Measurements from ENCODE around the gene HSF2BP. TPM values are rescaled to one million over a fixed set of nuclear protein-coding genes. Genes with fewer than 3 reads are reported as not detected.
"Not testable (repeated sequence)": the region's sequence is repeated elsewhere in the genome, so short reads cannot be mapped to it uniquely, and the experiment has no call there.

HSF2BP gene
- polyA plus RNA-seq, 1 donor = 0.89 TPM

DNA sequence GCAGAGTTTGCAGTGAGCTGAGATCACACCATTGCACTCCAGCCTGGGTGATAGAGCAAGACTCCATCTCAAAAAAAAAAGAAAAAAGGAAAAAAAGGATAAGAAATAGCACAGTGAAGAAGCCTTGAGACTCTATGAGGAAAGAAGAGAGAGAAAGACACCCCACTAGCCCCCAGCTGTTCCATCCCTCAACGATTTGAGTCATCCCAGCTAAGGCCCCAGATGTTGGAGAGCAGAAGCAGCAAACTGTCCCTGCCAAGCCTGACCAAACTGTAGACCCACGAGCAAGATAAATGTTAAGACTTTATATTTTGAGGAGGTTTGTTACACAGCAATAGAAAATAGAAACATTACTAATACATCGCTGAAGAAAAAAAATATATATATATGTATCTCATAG lies 42.4 kb downstream of the HSF2BP start:
- not testable (repeated sequence) for DNase-seq

DNA sequence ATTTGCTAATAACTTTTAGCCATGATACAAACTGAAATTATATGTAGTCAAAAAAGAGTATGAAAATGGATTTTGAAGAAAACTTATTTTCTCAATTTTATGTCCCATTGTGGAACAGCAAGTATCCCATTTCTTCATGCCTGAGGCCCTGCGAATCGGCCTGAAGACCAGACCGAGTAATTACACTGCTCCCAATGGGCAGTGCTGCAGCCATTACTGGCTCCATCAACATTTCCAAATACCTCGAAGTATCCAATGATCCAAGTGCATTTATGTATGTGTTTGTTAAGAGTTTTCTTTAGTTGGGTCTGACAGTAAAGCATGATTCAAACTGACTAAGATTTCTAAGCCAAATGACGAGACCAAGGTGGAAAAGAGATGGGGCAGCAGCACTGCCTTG lies 44.4 kb downstream of the HSF2BP start:
- DNase-seq = no peak

DNA sequence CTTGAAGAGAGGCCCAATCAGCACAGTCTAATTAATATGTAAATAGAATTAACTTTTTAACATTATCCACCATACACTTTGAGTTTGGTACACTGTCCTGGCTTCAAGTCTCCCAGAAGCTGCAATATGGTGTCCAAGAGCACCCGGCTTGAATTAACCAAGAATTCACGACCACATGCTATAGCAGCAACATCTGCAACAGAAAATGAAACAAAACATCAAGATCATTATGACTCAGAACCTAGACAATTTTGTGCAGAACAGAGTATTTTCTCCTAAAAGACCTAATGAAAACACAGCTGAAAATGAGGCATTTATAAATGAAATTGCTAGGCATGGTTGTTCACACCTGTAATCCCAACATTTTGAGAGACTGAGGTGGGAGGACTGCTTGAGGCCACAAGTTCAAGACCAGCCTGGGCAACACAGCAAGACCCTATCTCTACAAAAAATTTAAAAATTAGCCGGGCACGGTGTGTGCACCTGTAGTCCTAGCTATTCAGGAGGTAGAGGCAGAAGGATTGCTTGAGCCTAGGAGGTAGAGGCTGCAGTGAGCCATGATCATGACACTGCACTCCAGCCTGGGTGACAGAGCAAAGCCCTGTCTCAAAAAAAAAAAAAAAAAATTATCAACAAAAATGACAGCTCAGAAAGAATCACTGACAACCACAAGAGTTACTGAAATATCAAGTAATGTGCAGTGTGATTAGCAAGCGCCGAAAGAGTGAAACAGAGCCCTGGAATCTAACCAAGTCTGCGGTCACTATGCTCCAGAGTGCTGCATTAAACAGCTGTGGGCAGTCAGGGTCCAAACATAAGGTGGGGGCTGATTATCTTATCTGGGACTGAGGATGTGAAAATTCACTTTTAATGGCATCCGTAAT lies 45.3 kb downstream of the HSF2BP start:
- peak; percentile 34 for DNase-seq

DNA sequence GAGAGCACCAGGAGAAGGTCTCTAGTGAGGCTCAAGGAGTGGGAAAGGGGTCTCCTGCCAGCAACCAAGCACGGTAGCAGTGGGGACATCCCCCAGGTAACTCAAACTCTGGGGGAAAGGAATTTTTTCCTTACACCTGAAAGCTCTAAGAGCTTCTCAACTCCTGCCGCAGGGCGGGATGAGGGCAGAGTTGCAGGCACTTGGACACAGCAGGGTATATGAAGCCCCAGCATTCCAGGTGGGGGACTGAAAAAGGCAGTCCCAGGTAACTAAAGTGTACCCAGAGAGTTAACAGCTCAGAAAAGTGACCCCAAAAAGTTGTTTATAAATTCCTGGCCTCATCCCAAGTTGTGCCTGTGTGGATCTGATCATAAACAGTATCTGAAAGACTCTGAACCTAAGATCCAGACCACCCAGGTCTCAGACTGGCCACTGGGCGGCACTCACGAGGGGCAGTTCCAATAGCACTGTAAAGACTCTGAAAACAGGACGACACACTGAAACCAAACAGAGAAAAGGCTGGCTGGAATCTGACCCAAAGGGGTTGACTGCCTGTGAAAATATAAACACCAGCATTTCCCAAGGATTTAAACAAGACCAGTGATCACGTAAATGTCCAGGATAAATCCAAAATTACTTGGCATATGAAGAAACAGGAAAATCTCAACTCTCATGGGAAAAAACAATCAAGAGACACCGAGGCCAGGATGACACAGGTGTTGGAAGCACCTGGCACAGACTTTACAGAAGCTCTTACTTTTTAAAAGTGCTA lies 47.5 kb downstream of the HSF2BP start:
- peak; percentile 40 for DNase-seq

DNA sequence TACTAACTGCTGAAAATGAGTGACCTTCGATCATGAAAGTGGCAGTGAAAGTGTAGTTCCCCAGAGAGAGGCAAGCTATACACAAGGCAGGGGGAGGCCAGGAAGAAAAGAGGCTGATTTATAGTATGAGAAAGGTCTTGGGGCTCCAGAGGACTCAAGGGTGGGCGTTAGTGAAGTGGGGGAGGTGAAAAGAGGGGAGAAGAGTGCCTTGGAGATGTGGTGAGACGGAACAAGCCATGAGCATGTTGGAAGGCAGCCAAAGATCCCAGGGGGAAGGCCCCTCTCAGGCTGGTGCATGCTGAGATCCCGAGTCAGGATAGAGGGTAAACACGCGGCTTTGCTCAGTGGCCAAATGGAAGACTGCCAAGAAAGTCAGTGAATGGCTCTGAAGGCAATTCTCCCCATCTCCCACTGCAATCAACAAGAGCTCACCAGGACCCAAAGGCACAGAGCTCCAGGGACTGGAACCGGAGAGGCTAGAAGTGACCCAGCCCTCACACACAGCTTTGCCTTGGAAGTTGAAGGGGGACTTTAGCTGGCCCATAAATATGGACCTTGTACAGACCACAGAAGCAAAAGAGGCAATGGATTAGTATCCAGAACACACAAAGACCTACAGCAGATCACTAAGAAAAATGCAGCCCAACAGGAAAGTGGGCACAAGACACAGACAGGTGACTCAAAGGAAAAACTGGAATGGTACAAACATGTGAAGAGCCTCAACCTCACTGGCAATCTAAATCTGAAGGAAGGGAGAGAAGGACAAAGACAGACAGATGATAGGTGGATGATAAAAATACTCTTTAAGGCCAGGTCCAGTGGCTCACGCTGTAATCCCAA lies 49.6 kb downstream of the HSF2BP start:
- no peak for DNase-seq

DNA sequence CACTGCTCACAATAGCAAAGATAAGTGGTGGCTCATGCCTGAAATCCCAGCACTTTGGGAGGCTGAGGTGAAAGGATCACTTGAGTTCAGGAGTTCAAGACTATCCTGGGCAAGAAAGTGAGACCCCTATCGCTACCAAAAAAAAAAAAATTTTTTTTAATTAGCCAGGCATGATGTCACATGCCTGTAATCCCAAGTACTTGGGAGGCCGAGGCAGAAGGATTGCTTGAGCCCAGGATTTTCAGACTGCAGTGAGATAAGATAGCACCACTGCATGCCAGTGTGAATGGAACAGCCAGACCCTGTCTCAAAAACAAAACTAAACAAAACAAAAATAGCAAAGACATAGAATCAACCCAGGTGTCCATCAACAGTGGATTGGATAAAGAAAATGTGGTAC lies 50.6 kb downstream of the HSF2BP start:
- no peak for DNase-seq

DNA sequence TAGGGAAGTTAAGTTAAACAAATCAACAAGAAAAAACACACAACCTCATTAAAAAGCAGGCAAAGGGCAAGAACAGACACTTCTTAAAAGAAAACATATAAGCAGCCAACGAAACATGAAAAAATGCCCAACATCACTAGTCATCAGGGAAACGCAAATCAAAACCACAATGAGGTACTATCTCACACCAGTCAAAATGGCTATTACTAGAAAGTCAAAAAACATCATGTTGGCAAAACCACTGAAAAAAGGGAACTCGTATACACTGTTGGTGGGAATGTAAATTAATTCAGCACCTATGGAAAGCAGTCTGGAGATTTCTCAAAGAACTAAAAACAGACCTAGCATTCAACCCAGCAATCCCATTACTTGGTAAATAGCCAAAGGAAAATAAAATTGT lies 51.1 kb downstream of the HSF2BP start:
- DNase-seq = no peak

DNA sequence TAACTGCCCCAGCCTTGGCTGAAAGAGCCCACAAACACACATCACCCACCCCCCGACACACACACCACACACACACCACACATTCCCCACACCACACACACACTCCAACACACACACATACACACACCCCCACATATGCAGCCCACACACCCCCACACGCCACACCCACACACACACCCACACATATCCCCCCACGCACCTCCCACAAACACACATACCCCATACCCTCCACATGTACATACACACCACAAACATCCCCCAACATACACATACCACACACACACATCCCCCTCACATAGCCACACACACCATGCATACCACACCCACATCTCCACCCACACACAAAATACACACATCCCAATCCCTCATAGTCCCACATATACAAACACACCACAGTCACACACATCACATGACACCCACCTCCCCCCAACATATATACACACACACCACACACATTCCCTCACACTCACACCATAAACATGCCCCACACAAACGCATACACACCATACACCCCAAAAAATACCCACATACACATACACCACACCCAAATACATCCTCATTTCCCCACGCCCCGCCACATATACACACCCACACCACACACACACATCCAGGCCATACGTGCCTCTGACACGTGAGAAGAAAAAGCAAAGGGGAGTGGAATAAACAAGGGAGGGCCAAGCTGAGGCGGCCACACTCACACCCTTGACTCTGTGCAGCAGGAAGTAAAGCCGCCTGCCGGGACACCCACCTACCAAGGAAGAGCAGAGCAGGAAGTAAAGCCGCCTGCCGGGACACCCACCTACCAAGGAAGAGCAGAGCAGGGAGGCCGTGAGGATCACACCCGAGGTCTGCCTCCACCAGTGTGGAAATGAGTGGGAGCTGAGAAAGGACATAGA lies 53.7 kb downstream of the HSF2BP start:
- DNase-seq = no peak

DNA sequence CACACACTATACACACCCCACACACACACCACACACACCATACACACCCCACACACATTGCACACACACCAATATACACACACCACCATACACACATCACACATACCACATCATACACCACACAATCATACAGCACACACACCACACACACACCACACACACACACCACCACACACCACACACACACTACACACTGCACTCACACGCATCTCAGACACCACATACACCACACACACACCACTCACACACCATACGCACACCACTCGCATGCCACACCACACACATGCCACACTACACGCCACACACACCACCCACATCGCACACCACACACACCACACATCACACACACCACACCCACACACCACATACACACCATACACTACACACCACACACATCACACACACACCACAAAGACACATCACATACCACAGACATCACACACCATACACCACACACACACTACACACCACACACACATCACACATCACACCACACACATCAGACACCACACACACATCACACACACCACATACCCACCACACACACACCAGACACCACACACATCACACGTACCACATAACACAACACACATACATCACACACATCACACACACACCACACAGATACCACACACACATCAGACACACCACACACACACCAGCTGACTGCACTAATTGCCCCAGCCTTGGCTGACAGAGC lies 54.6 kb downstream of the HSF2BP start:
- DNase-seq = no peak

DNA sequence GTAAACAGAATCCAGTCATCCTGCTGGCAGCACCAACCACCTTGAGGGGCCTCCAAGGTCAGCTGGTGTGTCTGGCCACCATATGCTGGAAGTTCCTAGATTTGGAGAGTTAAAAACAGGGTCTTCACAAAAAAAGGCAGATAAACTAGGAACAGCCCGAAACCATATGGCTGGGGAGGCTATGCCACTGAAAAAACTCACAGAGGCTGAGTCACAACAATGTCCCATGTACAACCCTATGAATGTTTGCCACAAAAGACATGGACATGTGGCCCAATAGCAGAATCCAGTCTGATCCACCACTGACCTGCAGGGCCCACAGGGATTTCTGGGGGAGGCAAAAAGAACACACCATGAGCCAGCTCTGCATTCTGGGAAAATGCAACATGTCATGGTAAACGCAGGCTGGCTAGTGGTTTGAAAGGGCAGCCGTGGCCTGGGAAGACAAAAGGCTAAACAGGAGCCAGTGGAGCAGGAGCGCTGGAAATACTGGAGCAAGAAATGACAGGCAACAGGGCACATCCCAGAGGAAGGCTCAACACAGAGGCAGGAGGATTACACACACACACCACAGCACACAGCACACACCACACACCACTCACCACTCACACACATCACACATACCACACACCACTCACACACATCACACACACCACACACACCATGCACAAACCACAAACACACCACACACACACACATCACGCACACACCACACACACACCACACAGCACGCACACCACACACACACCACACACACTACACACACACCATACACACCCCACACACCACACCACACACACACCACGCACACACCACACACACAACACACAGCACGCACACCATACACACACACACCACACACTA lies 55.4 kb downstream of the HSF2BP start:
- DNase-seq = no peak

DNA sequence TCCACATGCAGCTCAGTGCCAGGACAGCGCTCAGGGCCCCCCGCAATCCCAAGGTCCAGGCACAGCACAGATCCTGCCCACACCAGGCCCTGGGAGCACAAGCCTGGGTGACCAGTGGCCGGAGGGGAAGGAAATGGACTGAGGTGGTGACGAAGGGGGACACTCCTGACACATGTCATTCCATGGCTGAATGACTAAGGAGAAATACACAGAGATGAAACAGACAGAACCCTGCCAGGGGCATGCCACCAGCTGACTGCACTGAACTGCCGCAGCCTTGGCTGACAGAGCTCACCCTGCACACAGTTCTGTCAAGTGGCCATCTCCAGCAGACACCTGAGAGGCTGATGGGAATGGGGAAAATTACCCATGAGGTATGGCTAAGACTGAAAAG lies 56.1 kb downstream of the HSF2BP start:
- no peak for DNase-seq

DNA sequence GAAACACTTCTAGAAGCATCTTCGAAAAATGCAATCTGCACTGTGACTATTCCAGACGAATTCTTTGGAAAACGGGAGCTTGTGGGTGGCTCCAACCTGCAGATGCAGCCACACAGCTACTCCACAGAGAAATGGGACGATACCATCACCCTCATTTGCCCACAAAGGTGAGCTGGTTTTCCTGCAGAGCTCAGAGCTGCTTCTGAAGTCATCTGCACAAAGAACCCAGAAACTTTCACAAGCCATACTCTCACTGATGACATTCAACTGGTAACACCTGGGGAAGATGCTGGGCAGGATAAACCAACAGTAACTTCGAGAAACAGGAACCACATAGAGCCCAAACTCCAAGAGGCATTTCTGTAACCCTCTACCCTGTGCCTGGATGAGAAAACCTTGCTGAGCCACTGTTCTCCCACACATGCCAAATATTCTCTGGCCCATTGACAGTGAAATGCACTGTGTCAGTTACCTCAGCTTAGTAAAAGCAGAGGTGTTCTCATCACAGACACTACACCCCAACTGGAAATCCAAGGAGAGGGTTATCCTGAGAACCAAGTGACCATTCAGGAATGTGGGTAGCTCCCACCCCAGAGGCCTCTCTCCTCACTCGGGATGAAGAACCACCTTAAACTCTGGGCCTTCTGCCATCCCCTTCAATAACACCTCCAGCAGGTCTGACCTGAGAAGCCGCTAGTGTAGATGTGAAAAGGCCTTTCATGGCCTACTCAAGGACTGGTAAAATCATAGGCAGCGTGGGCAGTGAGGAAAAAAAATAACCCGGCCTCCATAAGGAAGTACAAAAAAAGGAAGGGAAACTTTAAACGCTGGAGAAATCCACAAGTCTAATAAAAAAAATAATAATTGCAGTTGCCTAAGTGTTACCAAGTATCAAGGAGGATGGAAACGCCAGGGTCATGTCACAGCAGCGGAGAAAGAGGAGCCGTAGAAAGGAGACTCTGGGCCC lies 56.7 kb downstream of the HSF2BP start:
- DNase-seq = no peak

DNA sequence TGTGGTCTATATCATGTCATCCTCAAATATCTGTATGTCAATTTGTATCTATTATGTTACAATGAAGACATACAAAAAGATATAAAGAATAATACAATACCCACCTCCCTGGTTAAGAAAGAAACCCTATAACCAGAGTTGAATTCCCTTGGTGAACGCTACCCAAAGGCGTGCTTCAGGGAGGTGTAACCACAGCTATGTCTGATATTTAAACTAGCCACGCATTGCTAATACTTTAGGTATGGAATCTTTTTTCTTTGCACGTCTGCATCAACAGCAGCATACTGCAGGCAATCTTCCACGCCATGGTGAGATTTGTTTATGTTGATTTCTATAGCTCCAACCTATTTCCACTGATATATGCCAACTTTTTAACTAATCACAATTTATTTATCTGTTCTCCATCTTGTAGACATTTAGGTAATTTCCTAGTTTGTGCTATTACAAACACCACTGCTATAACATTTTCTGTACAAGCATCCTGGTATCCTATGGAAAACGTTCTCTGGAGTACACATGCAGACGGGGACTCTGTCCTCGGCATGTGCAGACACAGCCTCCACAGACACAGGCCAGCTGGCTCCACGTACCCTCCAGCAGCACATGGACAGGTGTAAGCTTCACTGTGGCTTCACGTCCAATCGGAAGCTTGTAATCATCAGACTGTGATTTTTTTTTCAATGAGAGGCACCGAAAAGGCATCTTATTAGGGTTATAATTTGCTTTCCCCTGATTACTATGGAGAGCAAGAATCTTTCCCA lies 58.5 kb downstream of the HSF2BP start:
- DNase-seq = no peak

DNA sequence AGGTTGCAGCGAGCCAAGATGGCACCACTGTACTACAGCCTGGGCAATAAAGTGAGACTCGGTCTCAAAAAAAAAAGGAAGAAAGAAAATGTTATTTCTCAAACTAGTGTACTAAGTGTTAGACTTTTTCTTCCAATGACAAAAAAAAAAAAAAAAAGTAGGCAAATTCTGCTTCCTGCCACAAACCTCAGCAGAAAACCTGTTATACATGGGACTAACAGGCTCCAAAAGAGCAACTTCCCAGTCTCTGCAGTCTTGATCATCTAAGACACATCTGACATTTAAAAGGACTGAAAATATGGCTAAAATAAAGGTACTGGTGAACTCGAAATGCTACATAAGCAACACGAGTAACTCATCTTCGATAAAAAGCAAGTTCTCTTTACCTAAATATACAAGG lies 59.6 kb downstream of the HSF2BP start:
- no peak for DNase-seq

DNA sequence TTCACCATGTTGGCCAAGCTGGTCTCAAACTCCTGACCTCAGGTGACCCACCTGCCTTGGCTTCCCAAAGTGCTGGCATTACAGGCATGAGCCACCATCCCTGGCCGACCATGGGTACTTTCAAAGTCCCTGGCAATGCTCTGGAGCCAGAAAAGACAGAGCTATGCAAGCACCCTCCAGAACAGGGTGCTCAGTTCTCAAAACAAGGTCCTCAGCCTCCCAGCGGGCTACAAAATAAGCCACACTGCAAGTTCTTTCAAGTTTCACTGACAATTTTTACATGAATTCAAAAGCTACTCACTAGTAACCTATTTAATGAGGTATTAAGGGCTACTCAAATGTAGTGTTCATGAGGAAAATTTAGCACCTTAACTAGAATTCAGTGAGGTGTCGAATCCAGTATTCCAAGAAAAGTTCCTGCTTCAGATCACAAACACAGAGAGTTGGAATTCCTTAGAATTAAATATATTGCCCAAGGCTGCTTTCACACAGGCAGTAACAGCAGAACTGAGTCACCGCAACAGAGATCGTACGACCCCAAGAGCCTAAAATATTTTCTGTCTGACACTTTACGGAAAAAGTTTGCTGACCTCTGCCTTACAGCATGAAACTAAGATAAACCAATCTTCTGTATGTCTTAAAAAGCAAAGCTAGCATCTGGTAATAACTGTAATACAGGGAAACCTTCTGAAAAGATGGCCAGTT lies 60.7 kb downstream of the HSF2BP start:
- DNase-seq = no peak

DNA sequence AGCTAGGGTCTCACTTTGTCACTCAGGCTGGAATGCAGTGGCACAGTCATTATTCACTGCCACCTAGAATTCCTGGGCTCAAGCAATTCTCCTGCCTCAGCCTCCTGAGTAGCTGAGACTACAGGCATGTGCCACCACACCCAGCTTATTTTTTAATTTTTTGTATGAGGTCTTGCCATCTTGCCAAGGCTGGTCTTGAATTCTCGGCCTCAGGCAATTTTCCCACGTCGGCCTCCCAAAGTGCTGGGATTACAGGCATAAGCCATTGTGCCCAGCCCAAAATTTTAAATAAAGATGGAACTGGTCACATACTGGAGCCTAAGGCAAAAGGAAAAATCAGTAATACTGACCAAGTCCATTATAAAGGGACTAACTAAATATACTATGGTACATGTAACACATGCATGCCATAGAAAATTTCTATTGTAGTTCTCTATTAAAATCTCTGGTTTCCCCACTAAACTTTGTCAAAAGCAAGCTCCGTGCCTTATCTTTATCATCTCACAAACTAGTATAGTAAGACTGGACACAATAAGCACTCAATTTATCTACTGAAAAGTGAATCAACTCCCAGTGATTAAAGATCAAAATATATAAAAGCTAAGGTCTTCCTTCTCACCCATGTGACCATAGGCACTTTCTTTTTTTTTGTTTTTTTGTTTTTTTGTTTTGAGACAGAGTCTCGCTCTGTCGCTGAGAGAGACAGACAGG lies 61.6 kb downstream of the HSF2BP start:
- no peak for DNase-seq

DNA sequence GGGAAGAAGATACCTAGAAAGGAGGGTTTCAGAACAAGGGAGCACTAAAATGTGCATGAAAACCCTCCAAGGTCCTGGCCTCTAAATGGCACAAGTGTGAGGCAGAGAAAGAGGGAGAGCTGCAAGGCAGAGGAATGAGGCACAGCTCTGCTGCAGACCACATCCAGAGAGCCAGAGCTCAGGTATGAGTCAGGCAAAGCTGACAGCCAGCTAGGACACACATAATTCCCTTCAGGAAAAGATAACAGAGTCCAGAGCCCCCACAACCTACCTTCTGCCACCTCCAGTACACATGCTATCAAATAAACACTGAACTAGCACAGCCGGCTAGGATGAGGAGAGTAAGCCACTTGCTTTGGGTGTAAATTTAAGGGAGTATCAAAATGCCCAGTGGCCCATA lies 62.2 kb downstream of the HSF2BP start:
- DNase-seq = no peak
